ENCODE measurements around the gene ARHGEF11.

GRCh38 chr1:157087030-157087429 is 41.5 kb upstream of the ARHGEF11 start:
- TF ChIP-seq CTCF (conservative IDR thresholded peaks at IDR 0.05 in 1 of 2, IDR thresholded peaks at IDR 0.05 in 1 of 2; ENCODE audit: extremely low read depth in 1 of 2, insufficient read depth in 1 of 2, low read depth in 1 of 2, low read length in 2 of 2) (no peak), EZH2 (IDR thresholded peaks at IDR 0.05; ENCODE audit: borderline replicate concordance, low read length) (no peak)

All from mammary epithelial cell (primary cell).